PC-9 (cell line): Measurements from ENCODE around the gene RALGAPA2. TPM values are rescaled to one million over a fixed set of nuclear protein-coding genes. Genes with fewer than 3 reads are reported as not detected.

ENCODE experiments used
- BruUV-seq: library from RNA; stranded (reverse); fragments of 400-500 nt; replicated peaks from 2 replicates; lab custom pipeline; 2021; lab: Mats Ljungman, UMichigan
- CTCF ChIA-PET: fragments of 300-600 bp; sonication (Branson Sonifier 250); formaldehyde crosslinking; loops from one replicate; lab custom pipeline; 2022; ENCODE audit warnings: antibody characterized with exemption; lab: Charles Lee
- POLR2A ChIA-PET: fragments of 300-600 bp; sonication (Branson Sonifier 250); formaldehyde crosslinking; loops from one replicate; lab custom pipeline; 2022; ENCODE audit warnings: antibody characterized with exemption; ENCODE audit not compliant: unreplicated experiment; lab: Charles Lee
- DNase-seq, 2 experiments: peaks; one replicate each; pipeline versions ENCODE4 v3.0.0 to v3.0.0-alpha.2; 2015 to 2022; ENCODE audit warnings: mixed read lengths in 1 of 2
- H2AFZ ChIP-seq: fragments of 200-600 bp; sonication (generic); 2 replicates; pipeline ENCODE4 v1.8.1; 2017; ENCODE audit warnings: antibody characterized with exemption
- H3F3A ChIP-seq: fragments of 200-600 bp; sonication (generic); 2 replicates; pipeline ENCODE4 v1.8.1; 2017; ENCODE audit warnings: antibody characterized with exemption, mild to moderate bottlenecking, low read depth; ENCODE audit not compliant: insufficient read depth
- H3K27ac ChIP-seq: fragments of 200-600 bp; sonication (generic); 2 replicates; pipeline ENCODE4 v1.6.1; 2016; ENCODE audit warnings: mixed run types
- H3K27me3 ChIP-seq: fragments of 200-600 bp; sonication (generic); 2 replicates; pipeline ENCODE4 v1.6.1; 2016; ENCODE audit warnings: low read depth, mixed run types; ENCODE audit not compliant: insufficient read depth
- H3K36me3 ChIP-seq: fragments of 200-600 bp; sonication (generic); 2 replicates; pipeline ENCODE4 v1.6.1; 2016; ENCODE audit warnings: low read depth, mixed run types
- H3K4me1 ChIP-seq: fragments of 200-600 bp; sonication (generic); replicated peaks from 2 replicates; pipeline ENCODE4 v1.6.1; 2016; ENCODE audit warnings: mixed run types; ENCODE audit not compliant: insufficient read depth
- H3K4me2 ChIP-seq: fragments of 200-600 bp; sonication (generic); 2 replicates; pipeline ENCODE4 v1.6.1; 2017; ENCODE audit warnings: mixed run types
- H3K4me3 ChIP-seq: fragments of 200-600 bp; sonication (generic); 2 replicates; pipeline ENCODE4 v1.6.1; 2016; ENCODE audit warnings: mixed run types
- H3K79me2 ChIP-seq: fragments of 200-600 bp; sonication (generic); 2 replicates; pipeline ENCODE4 v1.6.1; 2017; ENCODE audit warnings: low read depth, mixed run types
- H3K9me2 ChIP-seq: fragments of 200-600 bp; sonication (generic); 2 replicates; pipeline ENCODE4 v1.8.1; 2017; ENCODE audit warnings: mild to moderate bottlenecking; ENCODE audit not compliant: insufficient read depth
- H3K9me3 ChIP-seq: fragments of 200-600 bp; sonication (generic); 2 replicates; pipeline ENCODE4 v1.8.1; 2016; ENCODE audit warnings: low read depth; ENCODE audit not compliant: insufficient read depth
- H4K20me1 ChIP-seq: fragments of 200-600 bp; sonication (generic); 2 replicates; pipeline ENCODE4 v1.8.1; 2017; ENCODE audit not compliant: insufficient read depth
- EZH2 ChIP-seq: fragments of 200-600 bp; sonication (generic); IDR thresholded peaks from 2 replicates; pipeline ENCODE4 v1.8.0; 2017; ENCODE audit warnings: antibody characterized with exemption, low read depth
- intact Hi-C: fragments of 100-400 bp; cut with micrococcal nuclease; formaldehyde crosslinking; loops from one replicate; pipeline ENCODE4 v1.10.0; 2022; ENCODE audit not compliant: unreplicated experiment
- total RNA-seq: library from RNA; stranded (reverse); gene quantifications from 2 replicates; pipeline ENCODE4 v1.2.3, GENCODE V29; 2021
- TF ChIP-seq, protein P1 (sequence below): fragments of 200-600 bp; sonication (generic); conservative IDR thresholded peaks from 2 replicates; pipeline ENCODE4 v1.6.1; 2017; ENCODE audit warnings: mixed run types, antibody characterized with exemption, mild to moderate bottlenecking, moderate library complexity

The RALGAPA2 gene
- total RNA-seq, 1 experiment from 2014 or later: 28.7 TPM

DNA sequence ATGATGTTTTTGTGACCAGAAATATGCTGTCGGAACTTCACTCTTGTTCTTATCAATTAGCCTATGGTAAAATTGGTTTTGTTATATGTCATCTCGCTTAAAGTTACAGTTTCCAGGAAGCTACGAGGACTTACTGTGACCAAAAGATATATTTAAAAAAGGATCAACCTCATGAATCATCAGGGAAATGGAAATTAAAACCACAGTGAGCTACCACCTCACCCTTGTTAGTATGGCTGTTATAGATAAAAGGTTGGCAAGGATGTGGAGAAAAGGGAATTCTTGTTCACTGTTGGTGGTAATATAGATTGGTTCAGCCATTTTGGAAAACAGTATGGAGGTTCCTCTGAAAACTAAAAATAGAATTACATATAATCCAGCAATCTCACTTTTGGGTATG is 358.9 kb downstream of the RALGAPA2 start:
- no peaks in the 10 kb centered on the region for H3K79me2 ChIP-seq
- H2AFZ ChIP-seq: no peak overlapping the region
- H3K27ac ChIP-seq: no peak overlapping the region
- BruUV-seq: no TSS peak
- ChIA-PET POLR2A (no interaction called here), CTCF (no interaction called here)
- H3K9me2 ChIP-seq: no peaks in the 10 kb centered on the region
- no peak for TF ChIP-seq EZH2
- TF ChIP-seq, protein P1, sequence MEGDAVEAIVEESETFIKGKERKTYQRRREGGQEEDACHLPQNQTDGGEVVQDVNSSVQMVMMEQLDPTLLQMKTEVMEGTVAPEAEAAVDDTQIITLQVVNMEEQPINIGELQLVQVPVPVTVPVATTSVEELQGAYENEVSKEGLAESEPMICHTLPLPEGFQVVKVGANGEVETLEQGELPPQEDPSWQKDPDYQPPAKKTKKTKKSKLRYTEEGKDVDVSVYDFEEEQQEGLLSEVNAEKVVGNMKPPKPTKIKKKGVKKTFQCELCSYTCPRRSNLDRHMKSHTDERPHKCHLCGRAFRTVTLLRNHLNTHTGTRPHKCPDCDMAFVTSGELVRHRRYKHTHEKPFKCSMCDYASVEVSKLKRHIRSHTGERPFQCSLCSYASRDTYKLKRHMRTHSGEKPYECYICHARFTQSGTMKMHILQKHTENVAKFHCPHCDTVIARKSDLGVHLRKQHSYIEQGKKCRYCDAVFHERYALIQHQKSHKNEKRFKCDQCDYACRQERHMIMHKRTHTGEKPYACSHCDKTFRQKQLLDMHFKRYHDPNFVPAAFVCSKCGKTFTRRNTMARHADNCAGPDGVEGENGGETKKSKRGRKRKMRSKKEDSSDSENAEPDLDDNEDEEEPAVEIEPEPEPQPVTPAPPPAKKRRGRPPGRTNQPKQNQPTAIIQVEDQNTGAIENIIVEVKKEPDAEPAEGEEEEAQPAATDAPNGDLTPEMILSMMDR: no peak
- no peaks in the 10 kb centered on the region for H3F3A ChIP-seq
- H3K27me3 ChIP-seq: peaks cover 25% of the 10 kb centered on the region
- intact Hi-C loops: no loop called here
- no peak overlapping the region for H3K4me3 ChIP-seq
- H3K4me1 ChIP-seq: no peaks in the 10 kb centered on the region
- no peaks in the 10 kb centered on the region for H4K20me1 ChIP-seq
- H3K4me2 ChIP-seq: no peak overlapping the region
- H3K36me3 ChIP-seq: no peaks in the 10 kb centered on the region
- DNase-seq: no peak
- H3K9me3 ChIP-seq: no peaks in the 10 kb centered on the region

DNA sequence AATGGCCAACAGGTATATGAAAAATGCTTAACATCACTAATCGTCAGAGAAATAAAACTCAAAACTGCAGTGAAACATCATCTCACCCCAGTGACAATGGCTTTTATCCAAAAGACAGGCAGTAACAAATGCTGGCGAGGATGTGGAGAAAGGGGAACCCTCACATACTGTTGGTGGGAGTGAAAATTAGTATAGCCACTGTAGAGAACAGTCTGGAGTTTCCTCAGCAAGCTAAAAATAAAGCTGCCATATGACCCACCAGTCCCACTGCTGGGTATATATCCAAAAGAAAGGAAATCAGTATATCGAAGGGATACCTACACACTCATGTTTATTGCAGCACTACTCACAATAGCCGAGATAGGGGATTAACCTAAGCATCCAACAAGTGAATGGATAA is 368.0 kb downstream of the RALGAPA2 start:
- Histone ChIP-seq H3K4me2 (no peak overlapping the region), H3K4me1 (no peaks in the 10 kb centered on the region), H3K27me3 (peaks cover 36% of the 10 kb centered on the region), H4K20me1 (no peaks in the 10 kb centered on the region), H2AFZ (no peak overlapping the region), H3K9me3 (no peaks in the 10 kb centered on the region), H3K36me3 (no peaks in the 10 kb centered on the region), H3K27ac (no peak overlapping the region), H3K79me2 (no peaks in the 10 kb centered on the region), H3F3A (no peaks in the 10 kb centered on the region), H3K9me2 (no peaks in the 10 kb centered on the region), H3K4me3 (no peak overlapping the region)
- TF ChIP-seq, protein P1: no peak
- no peak for TF ChIP-seq EZH2
- ChIA-PET CTCF (no interaction called here), POLR2A (no interaction called here)
- intact Hi-C loops: no loop called here
- no peak for DNase-seq
- no TSS peak for BruUV-seq

DNA sequence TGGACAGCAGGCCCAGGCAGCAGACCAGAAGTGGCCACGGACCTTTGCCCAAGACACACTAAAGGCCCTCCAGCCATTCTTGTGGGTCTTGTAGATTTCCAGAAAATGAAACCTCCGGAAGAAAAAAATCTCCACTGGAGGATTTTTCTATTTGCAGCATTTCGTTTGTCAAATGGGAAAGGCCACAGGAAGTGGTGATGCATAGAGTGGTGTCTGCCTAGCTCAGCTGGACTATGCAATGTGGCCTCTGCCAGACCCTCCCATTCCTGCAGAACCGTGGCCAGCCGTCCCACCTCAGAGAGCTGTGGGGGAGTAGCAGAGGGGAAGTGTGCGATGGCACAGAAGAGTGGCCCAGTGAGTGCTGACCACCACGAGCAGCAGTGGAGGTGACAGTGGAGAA is 368.5 kb downstream of the RALGAPA2 start:
- no peaks in the 10 kb centered on the region for H3K36me3 ChIP-seq
- H3K27ac ChIP-seq: no peak overlapping the region
- intact Hi-C loops: no loop called here
- no peaks in the 10 kb centered on the region for H3K9me3 ChIP-seq
- H3K4me3 ChIP-seq: no peak overlapping the region
- no peaks in the 10 kb centered on the region for H3K79me2 ChIP-seq
- no peak overlapping the region for H3K4me2 ChIP-seq
- peaks cover 42% of the 10 kb centered on the region for H3K27me3 ChIP-seq
- no TSS peak for BruUV-seq
- H3K9me2 ChIP-seq: no peaks in the 10 kb centered on the region
- POLR2A ChIA-PET: no interaction called here
- no peaks in the 10 kb centered on the region for H3K4me1 ChIP-seq
- H3F3A ChIP-seq: no peaks in the 10 kb centered on the region
- H4K20me1 ChIP-seq: no peaks in the 10 kb centered on the region
- CTCF ChIA-PET: no interaction called here
- no peak for DNase-seq
- TF ChIP-seq EZH2: no peak
- TF ChIP-seq, protein P1: no peak
- no peak overlapping the region for H2AFZ ChIP-seq
